Mesodermal cell (in vitro differentiated cells): ENCODE measurements around the gene CDH22.

Experiments
- H3K27ac ChIP-seq: 2 replicates; pipeline ENCODE4 v1.7.0; 2013; ENCODE audit warnings: mild to moderate bottlenecking, low read depth, low read length, moderate library complexity; ENCODE audit not compliant: severe bottlenecking
- H3K36me3 ChIP-seq: 2 replicates; pipeline ENCODE4 v1.7.1; 2013; ENCODE audit warnings: mild to moderate bottlenecking, low read length, moderate library complexity; ENCODE audit not compliant: control insufficient read depth, insufficient read depth
- H3K4me1 ChIP-seq: one replicate; pipeline ENCODE4 v1.7.1; 2013; ENCODE audit warnings: mild to moderate bottlenecking, low read length; ENCODE audit not compliant: insufficient read depth, control insufficient read depth, poor library complexity, severe bottlenecking
- H3K4me3 ChIP-seq: 2 replicates; pipeline ENCODE4 v1.7.0; 2013; ENCODE audit warnings: low read length, control low read depth, mild to moderate bottlenecking; ENCODE audit not compliant: insufficient read depth, poor library complexity, severe bottlenecking; ENCODE audit errors: extremely low read depth
- H3K9me3 ChIP-seq: 2 replicates; pipeline ENCODE4 v1.7.1; 2013; ENCODE audit warnings: mild to moderate bottlenecking, low read length, moderate library complexity; ENCODE audit not compliant: control insufficient read depth
- WGBS, 2 experiments: methylation state at CpG; one replicate each; pipeline ENCODE4 v1.1.5; 2013; ENCODE audit warnings: missing lambda C conversion rate in 2 of 2; ENCODE audit not compliant: insufficient coverage in 2 of 2; 5-methylcytosine and 5-hydroxymethylcytosine counted together

The CDH22 gene

GRCh38 chr20:46296526-46297250 lies 11.6 kb downstream of the CDH22 start:
- H3K36me3 ChIP-seq = no peaks in the 10 kb centered on the region
- 69 to 78% methylated on average over 9 to 10 of the region's 12 CpGs for WGBS, 2 experiments
- H3K4me3 ChIP-seq = no peak overlapping the region

GRCh38 chr20:46293084-46293483 lies 15.2 kb downstream of the CDH22 start:
- H3K36me3 ChIP-seq = no peaks in the 10 kb centered on the region
- no peak overlapping the region for H3K4me3 ChIP-seq
- no peaks in the 10 kb centered on the region for H3K9me3 ChIP-seq
- H3K4me1 ChIP-seq = peaks cover 8% of the 10 kb centered on the region
- WGBS, 2 experiments = 14% methylated on average over 2 of the region's 3 CpGs; no CpG with 5 or more reads in 1 of the 2 experiments
- no peak overlapping the region for H3K27ac ChIP-seq

More at GRCh38 chr20:46296526-46297250, 11.6 kb downstream of the CDH22 start:
- Histone ChIP-seq H3K4me1 (no peaks in the 10 kb centered on the region), H3K9me3 (no peaks in the 10 kb centered on the region), H3K27ac (no peak overlapping the region)

GRCh38 chr20:46291401-46291800 lies 16.9 kb downstream of the CDH22 start:
- no peaks in the 10 kb centered on the region for H3K9me3 ChIP-seq
- no peak overlapping the region for H3K4me3 ChIP-seq
- WGBS, 2 experiments = 58 to 73% methylated on average over 7 of the region's 8 CpGs
- H3K27ac ChIP-seq = no peak overlapping the region
- H3K4me1 ChIP-seq = peaks cover 8% of the 10 kb centered on the region
- H3K36me3 ChIP-seq = no peaks in the 10 kb centered on the region

- Histone ChIP-seq H3K4me1 (peaks cover 8% of the 10 kb centered on the region), H3K4me3 (no peak overlapping the region), H3K36me3 (no peaks in the 10 kb centered on the region), H3K27ac (no peak overlapping the region), H3K9me3 (no peaks in the 10 kb centered on the region)
- WGBS, 2 experiments = 86 to 90% methylated on average over 2 to 4 of the region's 5 CpGs
These were observed 18.9 kb downstream of the CDH22 start for GRCh38 chr20:46289432-46289831.

GRCh38 chr20:46286977-46287376 lies 21.3 kb downstream of the CDH22 start:
- Histone ChIP-seq H3K4me1 (peaks cover 19% of the 10 kb centered on the region), H3K4me3 (no peak overlapping the region), H3K27ac (no peak overlapping the region), H3K36me3 (no peaks in the 10 kb centered on the region), H3K9me3 (no peaks in the 10 kb centered on the region)
- WGBS, 2 experiments = 84 to 92% methylated on average over 3 to 4 of the region's 7 CpGs

GRCh38 chr20:46286382-46286781 lies 21.9 kb downstream of the CDH22 start:
- Histone ChIP-seq H3K4me3 (no peak overlapping the region), H3K9me3 (no peaks in the 10 kb centered on the region), H3K27ac (no peak overlapping the region), H3K36me3 (no peaks in the 10 kb centered on the region), H3K4me1 (peaks cover 19% of the 10 kb centered on the region)
- WGBS, 2 experiments = 45 to 55% methylated on average over 3 to 8 of the region's 13 CpGs

GRCh38 chr20:46285740-46286139 lies 22.6 kb downstream of the CDH22 start:
- Histone ChIP-seq H3K4me1 (peaks cover 19% of the 10 kb centered on the region), H3K9me3 (no peaks in the 10 kb centered on the region), H3K36me3 (no peaks in the 10 kb centered on the region), H3K4me3 (no peak overlapping the region), H3K27ac (no peak overlapping the region)
- 77 to 88% methylated on average over 2 to 3 of the region's 3 CpGs for WGBS, 2 experiments

GRCh38 chr20:46285072-46285471 lies 23.2 kb downstream of the CDH22 start:
- Histone ChIP-seq H3K4me1 (peaks cover 19% of the 10 kb centered on the region), H3K4me3 (no peak overlapping the region), H3K36me3 (no peaks in the 10 kb centered on the region), H3K9me3 (no peaks in the 10 kb centered on the region), H3K27ac (no peak overlapping the region)
- 77 to 87% methylated on average over 5 of the region's 8 CpGs for WGBS, 2 experiments

GRCh38 chr20:46284040-46284427 lies 24.3 kb downstream of the CDH22 start:
- Histone ChIP-seq H3K27ac (no peak overlapping the region), H3K36me3 (no peaks in the 10 kb centered on the region), H3K9me3 (no peaks in the 10 kb centered on the region), H3K4me3 (no peak overlapping the region), H3K4me1 (peaks cover 11% of the 10 kb centered on the region)
- 83 to 87% methylated on average over 7 of the region's 7 CpGs for WGBS, 2 experiments

GRCh38 chr20:46283426-46284039 lies 24.8 kb downstream of the CDH22 start:
- 80 to 84% methylated on average over 7 to 8 of the region's 12 CpGs for WGBS, 2 experiments
- Histone ChIP-seq H3K9me3 (no peaks in the 10 kb centered on the region), H3K4me3 (no peak overlapping the region), H3K36me3 (no peaks in the 10 kb centered on the region), H3K27ac (no peak overlapping the region), H3K4me1 (peaks cover 10% of the 10 kb centered on the region)

GRCh38 chr20:46282669-46283068 lies 25.6 kb downstream of the CDH22 start:
- WGBS, 2 experiments = 70 to 79% methylated on average over 5 to 7 of the region's 11 CpGs

More at GRCh38 chr20:46282669-46283068, 25.6 kb downstream of the CDH22 start:
- Histone ChIP-seq H3K4me1 (peaks cover 10% of the 10 kb centered on the region), H3K4me3 (no peak overlapping the region), H3K27ac (no peak overlapping the region), H3K36me3 (no peaks in the 10 kb centered on the region), H3K9me3 (no peaks in the 10 kb centered on the region)
